Measurements from ENCODE around the gene YRDC.

GRCh38 chr1:37817481-37817880 lies 9.5 kb upstream of the YRDC start:
- TF ChIP-seq CTCF (IDR thresholded peaks at IDR 0.05), result peak in 1 of 6 experiments; percentile 3
- no peak for TF ChIP-seq POLR2A (IDR thresholded peaks at IDR 0.05)

Measured in esophagus squamous epithelium (tissue), 4 donors.